ENCODE measurements around the gene LOXL3. TPM values are rescaled to one million over a fixed set of nuclear protein-coding genes. Genes with fewer than 3 reads are reported as not detected.

Gene LOXL3
- total RNA-seq, 1 experiment from 2014 or later, result 29.0 TPM

- peak within 1 kb of the TSS; percentile 89 for H3K9ac ChIP-seq (ENCODE audit: extremely low read depth, insufficient read length, low read length)
- no peaks in the 10 kb centered on the region for H3K27me3 ChIP-seq (ENCODE audit: insufficient read depth, low read length)
- Mint-ChIP-seq H3K9me3 (no peaks in the 10 kb centered on the region), H3K36me3 (ENCODE audit: insufficient read depth in 1 of 3, low read depth in 3 of 3) (peaks cover 4 to 41% (median 35%) of the 10 kb centered on the region in 3 experiments), H3K27me3 (ENCODE audit: low read depth) (no peaks in the 10 kb centered on the region), H3K4me3 (peak within 1 kb of the TSS; percentile 100), H3K27ac (peak within 1 kb of the TSS; percentile 99 to 100 (median 99)), H3K4me1 (peaks cover 9 to 13% of the 10 kb centered on the region in 2 experiments)
- DNase-seq, result peak; percentile 96
- H2BK12ac ChIP-seq (ENCODE audit: insufficient read length, low read depth, low read length), result no peak within 1 kb of the TSS
- H3K23me2 ChIP-seq (ENCODE audit: insufficient read length, low read depth, low read length, poor library complexity, severe bottlenecking), result peaks cover 8% of the 10 kb centered on the region
- H3K79me1 ChIP-seq (ENCODE audit: insufficient read depth, low read depth, low read length, poor library complexity, severe bottlenecking), result no peaks in the 10 kb centered on the region
- no peak within 1 kb of the TSS for H2BK20ac ChIP-seq (ENCODE audit: low read depth, low read length, poor library complexity, severe bottlenecking)
- peak within 1 kb of the TSS; percentile 93 for H3K14ac ChIP-seq (ENCODE audit: insufficient read depth, low read length)
- H4K8ac ChIP-seq (replicated peaks; ENCODE audit: insufficient read length, low read depth, low read length), result no peak within 1 kb of the TSS
- no peak within 1 kb of the TSS for H2BK5ac ChIP-seq (ENCODE audit: insufficient read length, low read length)
- no peak within 1 kb of the TSS for H2BK120ac ChIP-seq (ENCODE audit: low read depth, low read length, poor library complexity, severe bottlenecking)
- H3K27ac ChIP-seq (ENCODE audit: insufficient read length, low read depth, low read length), result no peak within 1 kb of the TSS
- H4K20me1 ChIP-seq (ENCODE audit: control insufficient read depth, insufficient read depth, insufficient read length), result no peaks in the 10 kb centered on the region
- H3K79me2 ChIP-seq (ENCODE audit: insufficient read depth, low read length), result no peaks in the 10 kb centered on the region
- H2AFZ ChIP-seq (ENCODE audit: low read length), result peak within 1 kb of the TSS; percentile 91
- H3K9me3 ChIP-seq (ENCODE audit: control insufficient read depth, low read depth, low read length), result no peaks in the 10 kb centered on the region
- no peak within 1 kb of the TSS for H3K56ac ChIP-seq (ENCODE audit: insufficient read length, low read depth, low read length)
- peak within 1 kb of the TSS; percentile 95 for H3K18ac ChIP-seq (ENCODE audit: insufficient read length, low read depth, low read length)
- H3K23ac ChIP-seq (ENCODE audit: insufficient read length, low read depth, low read length), result no peak within 1 kb of the TSS
- no peak within 1 kb of the TSS for H4K91ac ChIP-seq (ENCODE audit: insufficient read length, low read depth, low read length)
- WGBS (ENCODE audit: extremely low coverage, insufficient read length, low lambda C conversion rate), result no CpG with 5 or more reads among the region's 50 CpGs
- H2BK15ac ChIP-seq (ENCODE audit: low read depth, low read length), result no peak within 1 kb of the TSS
- H3T11ph ChIP-seq (ENCODE audit: low read length), result no peak within 1 kb of the TSS
- no peak within 1 kb of the TSS for H4K5ac ChIP-seq (ENCODE audit: insufficient read length, low read depth, low read length)
- H3K4ac ChIP-seq (ENCODE audit: low read depth, low read length), result no peak within 1 kb of the TSS
- no peak within 1 kb of the TSS for H2AK5ac ChIP-seq (ENCODE audit: insufficient read length, low read length)
- H3K4me1 ChIP-seq (ENCODE audit: insufficient read depth, low read length), result no peaks in the 10 kb centered on the region
- H3K4me2 ChIP-seq (ENCODE audit: insufficient read depth, insufficient read length, low read length), result peak within 1 kb of the TSS; percentile 81
- peak; percentile 93 for TF ChIP-seq CTCF (conservative IDR thresholded peaks at IDR 0.05)
These were observed 70.7 kb downstream of the LOXL3 start, which contains the start of the genes CCDC142 and TTC31 for GRCh38 chr2:74482801-74483674. TSS of gene CCDC142 (minus strand) at chr2:74482998. CDS start at chr2:74482837, 161 bp downstream. TSS of gene TTC31 (plus strand) at chr2:74483081. CDS start at chr2:74483096, 15 bp downstream.

Other genes starting within 250 kb of the LOXL3 start
- gene SLC4A5, start 210.5 kb downstream of the LOXL3 start, total RNA-seq (2021), result 0.42 and 0.50 TPM in 2 replicates
- gene DCTN1, start 173.6 kb downstream of the LOXL3 start, total RNA-seq (2021), result 136 and 141 TPM in 2 replicates
- 2.4 and 3.5 TPM in 2 replicates for gene C2orf81, start 132.3 kb downstream of the LOXL3 start, total RNA-seq (2021)
- 65.0 and 66.4 TPM in 2 replicates for gene WDR54, start 132.2 kb downstream of the LOXL3 start, total RNA-seq (2021)
- 87.1 and 90.9 TPM in 2 replicates for gene RTKN, start 112.0 kb downstream of the LOXL3 start, total RNA-seq (2021)
- gene INO80B, start 98.9 kb downstream of the LOXL3 start, total RNA-seq (2021), result 17.6 and 22.6 TPM in 2 replicates
- gene WBP1, start 95.5 kb downstream of the LOXL3 start, total RNA-seq (2021), result 80.7 and 82.1 TPM in 2 replicates
- gene MOGS, start 88.6 kb downstream of the LOXL3 start, total RNA-seq (2021), result 55.5 and 58.0 TPM in 2 replicates
- 56.9 and 59.5 TPM in 2 replicates for gene MRPL53, start 81.3 kb downstream of the LOXL3 start, total RNA-seq (2021)
- gene CCDC142, start 70.9 kb downstream of the LOXL3 start, total RNA-seq (2021), result 21.5 and 21.6 TPM in 2 replicates
- 33.3 and 35.2 TPM in 2 replicates for gene TTC31, start 70.9 kb downstream of the LOXL3 start, total RNA-seq (2021)
- 1.1 TPM in 2 replicates for gene LBX2, start 54.3 kb downstream of the LOXL3 start, total RNA-seq (2021)
- gene PCGF1, start 46.2 kb downstream of the LOXL3 start, total RNA-seq (2021), result 23.8 and 28.1 TPM in 2 replicates
- 0.20 and 0.26 TPM in 2 replicates for gene TLX2, start 39.5 kb downstream of the LOXL3 start, total RNA-seq (2021)
- gene DQX1, start 27.7 kb downstream of the LOXL3 start, total RNA-seq (2021), result 0.98 and 1.6 TPM in 2 replicates
- 91.5 and 93.6 TPM in 2 replicates for gene AUP1, start 24.2 kb downstream of the LOXL3 start, total RNA-seq (2021)
- 24.1 and 24.9 TPM in 2 replicates for gene HTRA2, start 24.0 kb downstream of the LOXL3 start, total RNA-seq (2021)
- 15.2 and 16.0 TPM in 2 replicates for gene DOK1, start 778 bp upstream of the LOXL3 start, total RNA-seq (2021)
- gene M1AP, start 94.4 kb upstream of the LOXL3 start, total RNA-seq (2021), result 5.5 and 7.6 TPM in 2 replicates
- 6.4 and 6.6 TPM in 2 replicates for gene SEMA4F, start 100.3 kb upstream of the LOXL3 start, total RNA-seq (2021)

Measured in H9 (cell line).